K562 (cell line): ENCODE data around the gene BCL2L13. TPM values are rescaled to one million over a fixed set of nuclear protein-coding genes. Genes with fewer than 3 reads are reported as not detected.

ENCODE experiments used
- CBX2 ChIP-seq: fragments of 200-600 bp; sonication (generic); IDR thresholded peaks from one replicate; pipeline ENCODE4 v1.6.1; 2012; ENCODE audit warnings: mild to moderate bottlenecking, low read length, inconsistent platforms; ENCODE audit not compliant: insufficient read depth, poor library complexity, severe bottlenecking
- NFE2 ChIP-seq: IDR thresholded peaks from 2 replicates; pipeline ENCODE4 v1.6.1; 2014; ENCODE audit warnings: antibody characterized with exemption, low read depth
- ZFX ChIP-seq: sonication (generic); formaldehyde crosslinking; IDR thresholded peaks from 2 replicates; pipeline ENCODE4 v1.8.0; 2022; ENCODE audit warnings: mild to moderate bottlenecking, missing genetic modification reagents, moderate library complexity
- polyA plus RNA-seq, 8 experiments: library from polyadenylated mRNA; depleted of rRNA in 4 of 8; stranded (reverse) in 5 of 8; unstranded in 3 of 8; fragments of >200 nt; fragmentation: Nextera tagmentation in 2 of 8; fragmentation: Illumina TruSeq in 1 of 8; extraction: Ambion mirVana in 2 of 8; extraction: Trizol in 1 of 8; gene quantifications; 2 replicates each; pipeline versions ENCODE4 v1.2.1 to v1.2.3, GENCODE V29; 2011 to 2014; ENCODE audit warnings: inconsistent platforms in 1 of 8, missing spikeins in 1 of 8
- total RNA-seq, 7 experiments: library from RNA; depleted of rRNA in 6 of 7; stranded (reverse); fragments of >200 nt in 6 of 7; fragmentation: Illumina TruSeq in 2 of 7; extraction: Trizol in 2 of 7; gene quantifications; 2 replicates each; pipeline versions ENCODE4 v1.2.1 to v1.2.3, GENCODE V29; 2011 to 2021; ENCODE audit warnings: low replicate concordance in 1 of 7
- TF ChIP-seq, protein P1 (sequence below), 2 experiments: fragments of 450-650 bp; IDR thresholded peaks; 2 replicates each; pipeline ENCODE4 v1.6.1; 2018; ENCODE audit warnings: mild to moderate bottlenecking in 2 of 2, low read depth in 1 of 2; ENCODE audit not compliant: partially characterized antibody in 2 of 2

Gene BCL2L13
- total and polyA plus RNA-seq, 9 of the 15 experiments (the other 6 are each of a cell fraction or from before 2014, with no cell fraction given): 41.5 to 63.4 (median 56.5) TPM

DNA sequence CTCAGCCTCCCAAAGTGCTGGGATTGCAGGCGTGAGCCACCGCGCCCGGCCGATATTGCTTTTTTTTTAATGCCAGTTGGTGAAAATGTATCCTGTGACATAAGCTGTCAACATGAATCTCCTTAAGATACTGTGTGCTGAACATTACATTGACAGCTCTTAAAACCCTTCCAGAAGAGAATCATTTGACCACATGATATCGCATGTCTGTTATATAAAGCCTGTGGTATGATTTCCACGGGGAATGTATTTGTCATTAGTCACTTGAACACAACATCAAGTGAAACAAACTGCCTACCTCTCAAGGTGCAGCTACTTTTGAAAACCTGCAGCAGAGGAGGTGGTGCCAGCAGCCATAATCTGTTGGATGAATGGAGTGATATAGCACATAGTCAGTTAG is 67.0 kb downstream of the BCL2L13 start (continued):
- TF ChIP-seq, protein P1, sequence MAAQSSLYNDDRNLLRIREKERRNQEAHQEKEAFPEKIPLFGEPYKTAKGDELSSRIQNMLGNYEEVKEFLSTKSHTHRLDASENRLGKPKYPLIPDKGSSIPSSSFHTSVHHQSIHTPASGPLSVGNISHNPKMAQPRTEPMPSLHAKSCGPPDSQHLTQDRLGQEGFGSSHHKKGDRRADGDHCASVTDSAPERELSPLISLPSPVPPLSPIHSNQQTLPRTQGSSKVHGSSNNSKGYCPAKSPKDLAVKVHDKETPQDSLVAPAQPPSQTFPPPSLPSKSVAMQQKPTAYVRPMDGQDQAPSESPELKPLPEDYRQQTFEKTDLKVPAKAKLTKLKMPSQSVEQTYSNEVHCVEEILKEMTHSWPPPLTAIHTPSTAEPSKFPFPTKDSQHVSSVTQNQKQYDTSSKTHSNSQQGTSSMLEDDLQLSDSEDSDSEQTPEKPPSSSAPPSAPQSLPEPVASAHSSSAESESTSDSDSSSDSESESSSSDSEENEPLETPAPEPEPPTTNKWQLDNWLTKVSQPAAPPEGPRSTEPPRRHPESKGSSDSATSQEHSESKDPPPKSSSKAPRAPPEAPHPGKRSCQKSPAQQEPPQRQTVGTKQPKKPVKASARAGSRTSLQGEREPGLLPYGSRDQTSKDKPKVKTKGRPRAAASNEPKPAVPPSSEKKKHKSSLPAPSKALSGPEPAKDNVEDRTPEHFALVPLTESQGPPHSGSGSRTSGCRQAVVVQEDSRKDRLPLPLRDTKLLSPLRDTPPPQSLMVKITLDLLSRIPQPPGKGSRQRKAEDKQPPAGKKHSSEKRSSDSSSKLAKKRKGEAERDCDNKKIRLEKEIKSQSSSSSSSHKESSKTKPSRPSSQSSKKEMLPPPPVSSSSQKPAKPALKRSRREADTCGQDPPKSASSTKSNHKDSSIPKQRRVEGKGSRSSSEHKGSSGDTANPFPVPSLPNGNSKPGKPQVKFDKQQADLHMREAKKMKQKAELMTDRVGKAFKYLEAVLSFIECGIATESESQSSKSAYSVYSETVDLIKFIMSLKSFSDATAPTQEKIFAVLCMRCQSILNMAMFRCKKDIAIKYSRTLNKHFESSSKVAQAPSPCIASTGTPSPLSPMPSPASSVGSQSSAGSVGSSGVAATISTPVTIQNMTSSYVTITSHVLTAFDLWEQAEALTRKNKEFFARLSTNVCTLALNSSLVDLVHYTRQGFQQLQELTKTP (IDR thresholded peaks at IDR 0.05; ENCODE audit: low read depth in 1 of 2, partially characterized antibody in 2 of 2): no peak
- TF ChIP-seq NFE2 (no peak), ZFX (CRISPR knock-in tag) (no peak), CBX2 (no peak)
- TF ChIP-seq, all 486 proteins: peak for 0
